Right lobe of liver (tissue), 6 donors: ENCODE results near the gene PPM1H. TPM values are rescaled to one million over a fixed set of nuclear protein-coding genes. Genes with fewer than 3 reads are reported as not detected.

Experiments used
- ATAC-seq, 4 donors: fragments of 200-7000 bp; cut with Tn5 transposase; one replicate each; pipeline ENCODE4 v1.9.1; 2020; ENCODE audit warnings: mild to moderate bottlenecking in 4 of 4, moderate library complexity in 4 of 4
- DNase-seq, 3 donors: peaks; one replicate each; pipeline ENCODE4 v3.0.0-alpha.2; 2020
- H3K27ac ChIP-seq, 3 donors: fragments of 200-600 bp; one replicate each; pipeline ENCODE4 v1.8.0; 2022
- H3K27me3 ChIP-seq, 2 donors: fragments of 200-600 bp; one replicate each; pipeline ENCODE4 v1.8.0; 2022
- H3K36me3 ChIP-seq, 4 donors: fragments of 200-600 bp; sonication (generic) in 1 of 4; one replicate each; pipeline versions ENCODE4 v1.5.1 to v1.8.0; 2017 to 2022; ENCODE audit warnings: control low read depth in 1 of 4
- H3K4me1 ChIP-seq, 4 donors: fragments of 200-600 bp; sonication (generic) in 1 of 4; one replicate each; pipeline versions ENCODE4 v1.5.1 to v1.8.0; 2017 to 2022; ENCODE audit warnings: control low read depth in 1 of 4
- H3K4me3 ChIP-seq, 3 donors: fragments of 200-600 bp; one replicate each; pipeline ENCODE4 v1.8.0; 2022
- H3K9me3 ChIP-seq, 4 donors: fragments of 200-600 bp; sonication (generic) in 1 of 4; one replicate each; pipeline versions ENCODE4 v1.5.1 to v1.8.0; 2017 to 2022; ENCODE audit warnings: control low read depth in 1 of 4
- POLR2A ChIP-seq: fragments of 450-650 bp; IDR thresholded peaks from one replicate; pipeline ENCODE4 v1.6.1; 2017; ENCODE audit warnings: antibody characterized with exemption, mild to moderate bottlenecking
- WGBS: methylation state at CpG from one replicate; pipeline ENCODE4 v1.1.6; 2018; ENCODE audit warnings: low coverage, low lambda C conversion rate; ENCODE audit not compliant: insufficient coverage; ENCODE audit errors: missing lambda C conversion rate; 5-methylcytosine and 5-hydroxymethylcytosine counted together
- intact Hi-C, 2 donors: fragments of 100-400 bp; cut with DNase I; formaldehyde crosslinking; loops; one replicate each; pipeline versions ENCODE4 v1.11.2 to v1.14.1; 2022
- total RNA-seq, 6 experiments: library from RNA; depleted of rRNA in 2 of 6; stranded (reverse); fragments of >200 nt in 2 of 6; fragmentation: NEBNext Ultra II Directional in 3 of 6; extraction: Animal tissue kit (Norgen Biotek cat#: 25700) in 3 of 6; gene quantifications; one replicate each; pipeline versions ENCODE4 v1.1.0 to v1.2.4, GENCODE V29; 2016 to 2023
- TF ChIP-seq, protein P1 (sequence below), 4 donors: fragments of 200-600 bp in 3 of 4; fragments of 450-650 bp in 1 of 4; IDR thresholded peaks; one replicate each; pipeline versions ENCODE4 v1.5.1 to v1.8.0; 2016 to 2022; ENCODE audit warnings: antibody characterized with exemption in 4 of 4, mild to moderate bottlenecking in 2 of 4
- donor health status: DM: no; HTN: yes; CAD: no.
- donor health status: DM: no; HTN: no; CAD: no.
- donor health status: DM: no; HTN: no; CAD: no.
- donor health status: DM: no; HTN: yes; CAD: no.
- donor health status: DM: no; HTN: yes; CAD: no.

PPM1H gene
- total RNA-seq, 6 experiments from 2014 or later, result 3.8 to 9.2 (median 6.5) TPM

DNA sequence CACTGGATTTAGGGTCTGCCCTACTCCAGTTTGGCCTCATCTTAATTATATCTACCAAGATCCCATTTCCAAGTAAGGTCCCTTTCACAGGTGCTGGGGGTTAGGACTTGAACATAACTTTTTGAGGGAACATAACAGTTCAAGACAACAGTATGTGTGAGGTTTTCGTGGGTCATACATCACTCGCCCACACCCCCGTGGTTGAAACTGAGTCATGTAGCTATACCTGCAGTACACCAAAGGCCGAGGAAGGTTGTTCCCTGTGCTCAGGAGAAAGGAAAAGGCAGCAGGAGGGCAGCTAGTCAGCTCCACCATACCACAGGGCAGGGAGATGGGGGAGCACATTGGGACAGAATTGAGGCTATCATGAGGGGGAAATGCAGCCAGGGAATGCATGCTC lies 167.0 kb downstream of the PPM1H start:
- H3K4me3 ChIP-seq, result no peak overlapping the region
- WGBS, result no CpG with 5 or more reads among the region's 4 CpGs
- ATAC-seq (no peak), DNase-seq (no peak)
- H3K4me1 ChIP-seq, result peaks cover 0 to under 1% (median 0%) of the 10 kb centered on the region in 4 donors
- no peaks in the 10 kb centered on the region for H3K27me3 ChIP-seq
- no peak overlapping the region for H3K27ac ChIP-seq
- no peaks in the 10 kb centered on the region for H3K9me3 ChIP-seq
- intact Hi-C loops, result no loop called here
- TF ChIP-seq POLR2A, result no peak
- TF ChIP-seq, protein P1, sequence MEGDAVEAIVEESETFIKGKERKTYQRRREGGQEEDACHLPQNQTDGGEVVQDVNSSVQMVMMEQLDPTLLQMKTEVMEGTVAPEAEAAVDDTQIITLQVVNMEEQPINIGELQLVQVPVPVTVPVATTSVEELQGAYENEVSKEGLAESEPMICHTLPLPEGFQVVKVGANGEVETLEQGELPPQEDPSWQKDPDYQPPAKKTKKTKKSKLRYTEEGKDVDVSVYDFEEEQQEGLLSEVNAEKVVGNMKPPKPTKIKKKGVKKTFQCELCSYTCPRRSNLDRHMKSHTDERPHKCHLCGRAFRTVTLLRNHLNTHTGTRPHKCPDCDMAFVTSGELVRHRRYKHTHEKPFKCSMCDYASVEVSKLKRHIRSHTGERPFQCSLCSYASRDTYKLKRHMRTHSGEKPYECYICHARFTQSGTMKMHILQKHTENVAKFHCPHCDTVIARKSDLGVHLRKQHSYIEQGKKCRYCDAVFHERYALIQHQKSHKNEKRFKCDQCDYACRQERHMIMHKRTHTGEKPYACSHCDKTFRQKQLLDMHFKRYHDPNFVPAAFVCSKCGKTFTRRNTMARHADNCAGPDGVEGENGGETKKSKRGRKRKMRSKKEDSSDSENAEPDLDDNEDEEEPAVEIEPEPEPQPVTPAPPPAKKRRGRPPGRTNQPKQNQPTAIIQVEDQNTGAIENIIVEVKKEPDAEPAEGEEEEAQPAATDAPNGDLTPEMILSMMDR (IDR thresholded peaks at IDR 0.05), result no peak
- no peaks in the 10 kb centered on the region for H3K36me3 ChIP-seq

DNA sequence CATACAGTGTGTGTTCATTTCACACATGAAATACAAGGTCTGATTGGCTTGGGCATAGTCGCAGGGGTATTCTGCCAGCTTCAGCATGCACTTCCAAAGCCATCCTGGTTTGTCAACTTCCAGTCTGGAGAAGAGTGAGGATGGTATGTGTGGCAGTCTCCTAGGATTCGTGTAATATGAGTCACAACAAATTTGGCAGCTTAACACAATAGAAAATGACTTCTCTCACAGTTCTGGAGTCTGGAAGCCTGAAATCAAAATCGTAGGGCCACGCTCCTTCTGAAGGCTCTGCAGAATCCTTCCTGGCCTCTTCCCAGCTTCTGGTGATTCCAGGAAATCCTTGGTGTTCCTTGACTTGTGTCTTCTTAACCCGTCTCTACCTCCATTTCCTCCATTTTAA lies 167.5 kb downstream of the PPM1H start:
- DNase-seq, result no peak
- Histone ChIP-seq H3K36me3 (no peaks in the 10 kb centered on the region), H3K9me3 (no peaks in the 10 kb centered on the region), H3K4me3 (no peak overlapping the region), H3K27ac (no peak overlapping the region), H3K4me1 (peaks cover 0 to 5% (median 0%) of the 10 kb centered on the region in 4 donors), H3K27me3 (no peaks in the 10 kb centered on the region)
- intact Hi-C loops, result no loop called here
- no peak for TF ChIP-seq POLR2A
- TF ChIP-seq, protein P1 (IDR thresholded peaks at IDR 0.05), result no peak
- ATAC-seq, result no peak
- 79% methylated on average over 3 of the region's 5 CpGs for WGBS

DNA sequence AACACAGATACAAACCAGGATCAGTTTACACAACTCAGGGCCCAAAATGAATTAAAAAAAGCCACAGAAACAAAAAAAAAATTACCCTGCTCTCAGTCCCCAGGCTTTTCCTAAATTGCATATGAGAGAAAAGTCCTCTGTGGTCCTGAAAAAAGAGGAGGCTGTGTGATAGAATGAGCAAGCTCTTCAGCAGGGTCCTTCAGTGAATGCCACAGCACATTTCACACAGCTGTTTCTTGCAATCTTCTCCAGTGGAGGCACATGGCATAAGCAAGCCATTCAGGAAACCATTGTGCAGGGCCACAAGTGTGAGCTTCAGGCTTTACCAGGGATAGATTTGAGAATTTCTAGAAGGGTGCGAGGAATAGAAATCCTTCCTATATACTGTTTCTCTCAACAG lies 168.5 kb downstream of the PPM1H start:
- Histone ChIP-seq H3K36me3 (no peaks in the 10 kb centered on the region), H3K27ac (no peak overlapping the region), H3K9me3 (no peaks in the 10 kb centered on the region), H3K4me1 (peaks cover 0 to 15% (median 0%) of the 10 kb centered on the region in 4 donors), H3K27me3 (no peaks in the 10 kb centered on the region), H3K4me3 (no peak overlapping the region)
- intact Hi-C loops, result no loop called here
- no peak for DNase-seq
- WGBS, result 100% methylated on average over 1 of the region's 1 CpG
- no peak for TF ChIP-seq POLR2A
- TF ChIP-seq, protein P1 (IDR thresholded peaks at IDR 0.05), result no peak
- ATAC-seq, result no peak

DNA sequence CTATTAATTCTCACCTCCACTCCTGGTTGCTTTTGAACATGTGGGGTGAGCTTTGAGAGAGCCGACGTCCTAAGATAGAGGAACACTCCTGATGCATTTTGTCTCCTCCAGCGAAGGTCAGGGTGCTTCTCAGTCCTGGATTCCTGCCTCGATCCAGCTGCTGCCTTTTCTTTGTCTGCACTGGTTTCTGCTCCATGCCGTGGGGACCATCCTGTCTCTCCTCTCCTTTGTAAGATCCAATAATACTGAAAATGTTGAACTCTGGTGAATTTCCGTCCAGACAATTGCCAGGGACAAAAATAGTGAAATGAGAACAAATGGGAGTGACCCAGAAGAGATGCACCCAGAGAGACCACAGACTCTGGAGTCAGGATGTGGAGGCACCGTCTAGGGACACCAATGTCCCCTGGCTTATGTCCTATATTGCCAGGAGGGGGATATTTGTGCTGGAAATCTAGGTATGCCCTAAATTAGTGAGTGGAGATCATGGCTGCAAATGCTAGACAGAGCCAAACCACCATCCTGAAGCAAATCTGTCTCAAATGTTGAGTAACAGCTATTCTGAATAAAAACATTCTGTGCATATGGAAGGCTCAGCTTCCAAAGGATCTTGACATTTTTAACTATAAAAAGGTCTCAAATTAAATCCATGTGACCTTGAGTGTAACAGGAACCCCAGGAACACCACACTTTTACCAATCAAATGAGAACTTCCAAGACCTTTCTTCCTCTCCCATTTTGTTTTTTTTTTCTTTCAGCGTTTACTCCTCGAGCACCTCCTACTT lies 170.9 kb downstream of the PPM1H start:
- Histone ChIP-seq H3K4me3 (no peak overlapping the region), H3K27me3 (no peaks in the 10 kb centered on the region), H3K27ac (no peak overlapping the region), H3K9me3 (no peaks in the 10 kb centered on the region), H3K36me3 (no peaks in the 10 kb centered on the region), H3K4me1 (peaks cover 0 to 31% (median 0%) of the 10 kb centered on the region in 4 donors)
- TF ChIP-seq POLR2A, result no peak
- TF ChIP-seq, protein P1 (IDR thresholded peaks at IDR 0.05), result no peak
- WGBS, result 84% methylated on average over 8 of the region's 9 CpGs
- ATAC-seq, result no peak
- intact Hi-C loops, result no loop called here
- DNase-seq, result no peak
